Central memory CD8-positive, alpha-beta T cell (primary cell): ENCODE data around the gene RBBP8NL.
"Not testable (repeated sequence)": the region's sequence is repeated elsewhere in the genome, so short reads cannot be mapped to it uniquely, and the experiment has no call there.

ENCODE experiments used
- ATAC-seq: fragments of 150-1000 bp; cut with Tn5 transposase; replicated peaks from 2 replicates; pipeline ENCODE4 v1.10.0; 2022; ENCODE audit warnings: mild to moderate bottlenecking, moderate FRiP score, moderate number of reproducible peaks; ENCODE audit not compliant: poor library complexity, severe bottlenecking; ENCODE audit errors: extremely low read depth
- DNase-seq, 2 donors: peaks; one replicate each; pipeline ENCODE4 v3.0.0; 2021; ENCODE audit warnings: low spot score in 2 of 2
- H3K27ac Mint-ChIP-seq: one replicate; pipeline ENCODE4 v1.8.0; 2022; ENCODE audit warnings: low read depth, mild to moderate bottlenecking, moderate library complexity, mixed read lengths
- H3K27me3 Mint-ChIP-seq: one replicate; pipeline ENCODE4 v1.8.0; 2022; ENCODE audit warnings: mixed read lengths
- H3K36me3 Mint-ChIP-seq: one replicate; pipeline ENCODE4 v1.8.0; 2022; ENCODE audit warnings: mild to moderate bottlenecking, moderate library complexity, mixed read lengths; ENCODE audit not compliant: insufficient read depth
- H3K4me1 Mint-ChIP-seq: one replicate; pipeline ENCODE4 v1.8.0; 2022; ENCODE audit warnings: mixed read lengths
- H3K4me3 Mint-ChIP-seq: one replicate; pipeline ENCODE4 v1.8.0; 2022; ENCODE audit warnings: mild to moderate bottlenecking, moderate library complexity, mixed read lengths
- H3K9me3 Mint-ChIP-seq: one replicate; pipeline ENCODE4 v1.8.0; 2022; ENCODE audit warnings: mixed read lengths

Gene RBBP8NL

DNA sequence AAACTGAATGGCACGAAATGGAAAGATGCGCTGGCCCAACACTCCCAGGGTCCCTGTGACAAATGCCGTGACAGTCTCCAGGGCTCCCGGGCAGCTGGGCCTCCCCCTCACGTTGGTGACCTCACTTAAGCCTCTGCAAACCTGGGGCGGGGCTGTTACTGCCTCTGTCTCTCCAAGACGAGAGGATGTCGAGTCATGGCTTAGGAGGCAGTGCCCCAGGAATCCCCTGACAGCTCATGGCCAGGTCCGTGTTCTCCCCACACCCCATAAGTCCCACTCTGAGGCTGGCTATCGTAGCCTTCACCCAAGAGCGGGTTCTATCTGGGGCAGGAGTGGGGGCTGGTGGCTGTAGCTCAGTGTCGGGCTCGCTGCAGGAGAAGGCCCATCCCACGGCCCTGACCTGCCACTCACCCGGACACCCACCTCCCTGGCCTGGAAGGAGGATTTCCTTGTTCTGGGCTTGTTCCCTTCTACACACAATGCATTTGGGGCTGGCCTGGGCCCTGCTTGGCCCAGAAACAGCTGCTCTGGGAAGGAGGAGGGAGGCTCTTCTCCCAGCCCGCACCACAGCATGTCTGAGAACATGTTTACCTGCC is 46.0 kb downstream of the RBBP8NL start:
- ATAC-seq: no peak
- peaks cover 18% of the 10 kb centered on the region for H3K4me1 Mint-ChIP-seq
- H3K27me3 Mint-ChIP-seq: no peaks in the 10 kb centered on the region
- H3K27ac Mint-ChIP-seq: no peak overlapping the region
- H3K9me3 Mint-ChIP-seq: peaks cover 6% of the 10 kb centered on the region
- H3K4me3 Mint-ChIP-seq: no peak overlapping the region
- DNase-seq: no peak
- H3K36me3 Mint-ChIP-seq: peaks cover 11% of the 10 kb centered on the region

DNA sequence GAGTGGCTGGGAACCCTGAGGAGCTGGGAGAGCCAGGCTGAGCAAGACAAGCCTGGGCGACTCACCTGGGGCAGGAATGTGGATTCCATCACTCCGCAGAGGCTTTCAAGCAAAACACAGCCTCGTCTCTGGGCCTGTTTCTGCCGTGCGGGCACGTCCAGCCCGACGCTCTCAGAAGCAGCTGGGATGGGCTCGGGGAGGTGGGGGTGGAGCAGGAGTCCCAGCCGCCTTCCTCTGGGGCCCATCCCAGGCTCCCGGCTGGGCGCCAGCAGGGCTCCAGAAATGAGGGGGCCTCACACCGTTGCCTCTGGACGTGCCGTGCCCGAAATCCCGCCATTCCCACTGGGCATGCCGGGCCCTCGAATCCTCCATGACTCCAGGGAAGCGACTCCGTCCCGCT is 49.1 kb downstream of the RBBP8NL start:
- Mint-ChIP-seq H3K27ac (no peak overlapping the region), H3K4me3 (no peak overlapping the region), H3K27me3 (peaks cover 2% of the 10 kb centered on the region), H3K4me1 (peaks cover 6% of the 10 kb centered on the region), H3K9me3 (peaks cover 6% of the 10 kb centered on the region), H3K36me3 (peaks cover 6% of the 10 kb centered on the region)
- no peak for DNase-seq
- ATAC-seq: no peak

DNA sequence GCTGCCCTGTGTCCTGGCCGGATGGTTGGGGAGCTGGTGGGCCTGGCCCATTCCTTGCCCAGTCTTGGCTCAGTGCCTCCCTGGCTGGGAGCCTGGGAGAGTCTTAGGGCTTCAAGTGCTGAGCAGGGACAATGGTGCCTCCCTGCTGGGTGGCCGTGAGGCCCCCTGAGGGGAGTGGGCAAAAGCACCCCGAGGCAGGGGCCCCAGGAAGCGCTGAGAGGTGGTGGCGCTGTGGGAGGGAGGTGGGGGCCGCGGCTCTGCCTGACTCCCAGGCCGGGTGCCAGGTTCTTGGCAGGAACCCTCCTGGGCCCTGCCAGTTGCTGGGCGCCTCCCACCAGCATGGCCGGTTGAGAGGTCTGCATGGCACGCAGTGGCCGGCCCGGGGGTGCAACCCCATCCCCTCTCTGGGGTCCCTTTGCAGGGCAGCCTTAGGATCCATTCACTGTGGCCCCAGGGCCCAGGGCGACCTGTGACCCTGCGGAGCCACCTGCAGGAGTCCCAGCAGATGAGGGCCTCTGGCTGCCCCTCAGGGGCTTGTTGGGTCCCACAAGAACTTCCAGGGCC is 49.6 kb downstream of the RBBP8NL start:
- no peak for DNase-seq
- Mint-ChIP-seq H3K9me3 (peaks cover 6% of the 10 kb centered on the region), H3K4me3 (no peak overlapping the region), H3K27ac (no peak overlapping the region), H3K4me1 (peaks cover 2% of the 10 kb centered on the region), H3K27me3 (peaks cover 7% of the 10 kb centered on the region), H3K36me3 (peaks cover 6% of the 10 kb centered on the region)
- no peak for ATAC-seq

DNA sequence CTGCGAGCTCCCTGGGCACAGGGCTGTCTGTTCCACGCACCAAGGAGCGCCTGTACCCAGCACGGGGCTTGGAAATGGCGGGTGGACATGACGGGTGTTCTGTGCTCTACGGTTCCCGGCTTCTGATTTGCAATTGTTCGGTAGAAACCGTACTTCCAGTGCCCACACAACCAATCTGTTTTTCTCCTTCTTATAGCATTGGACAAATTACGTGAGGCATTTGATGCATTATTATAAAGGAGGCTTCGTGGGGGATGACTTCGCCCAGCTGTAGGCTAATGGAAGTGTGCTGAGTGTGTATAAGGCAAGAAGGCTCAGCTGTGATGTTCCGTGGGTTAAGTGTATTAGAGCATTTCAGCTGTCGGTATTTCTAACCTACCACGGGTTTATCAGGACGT is 50.3 kb downstream of the RBBP8NL start:
- DNase-seq (no peak), ATAC-seq (no peak)
- H3K36me3 Mint-ChIP-seq: peaks cover 6% of the 10 kb centered on the region
- H3K9me3 Mint-ChIP-seq: peaks cover 5% of the 10 kb centered on the region
- H3K27ac Mint-ChIP-seq: no peak overlapping the region
- no peak overlapping the region for H3K4me3 Mint-ChIP-seq
- H3K27me3 Mint-ChIP-seq: peaks cover 11% of the 10 kb centered on the region
- H3K4me1 Mint-ChIP-seq: no peaks in the 10 kb centered on the region

DNA sequence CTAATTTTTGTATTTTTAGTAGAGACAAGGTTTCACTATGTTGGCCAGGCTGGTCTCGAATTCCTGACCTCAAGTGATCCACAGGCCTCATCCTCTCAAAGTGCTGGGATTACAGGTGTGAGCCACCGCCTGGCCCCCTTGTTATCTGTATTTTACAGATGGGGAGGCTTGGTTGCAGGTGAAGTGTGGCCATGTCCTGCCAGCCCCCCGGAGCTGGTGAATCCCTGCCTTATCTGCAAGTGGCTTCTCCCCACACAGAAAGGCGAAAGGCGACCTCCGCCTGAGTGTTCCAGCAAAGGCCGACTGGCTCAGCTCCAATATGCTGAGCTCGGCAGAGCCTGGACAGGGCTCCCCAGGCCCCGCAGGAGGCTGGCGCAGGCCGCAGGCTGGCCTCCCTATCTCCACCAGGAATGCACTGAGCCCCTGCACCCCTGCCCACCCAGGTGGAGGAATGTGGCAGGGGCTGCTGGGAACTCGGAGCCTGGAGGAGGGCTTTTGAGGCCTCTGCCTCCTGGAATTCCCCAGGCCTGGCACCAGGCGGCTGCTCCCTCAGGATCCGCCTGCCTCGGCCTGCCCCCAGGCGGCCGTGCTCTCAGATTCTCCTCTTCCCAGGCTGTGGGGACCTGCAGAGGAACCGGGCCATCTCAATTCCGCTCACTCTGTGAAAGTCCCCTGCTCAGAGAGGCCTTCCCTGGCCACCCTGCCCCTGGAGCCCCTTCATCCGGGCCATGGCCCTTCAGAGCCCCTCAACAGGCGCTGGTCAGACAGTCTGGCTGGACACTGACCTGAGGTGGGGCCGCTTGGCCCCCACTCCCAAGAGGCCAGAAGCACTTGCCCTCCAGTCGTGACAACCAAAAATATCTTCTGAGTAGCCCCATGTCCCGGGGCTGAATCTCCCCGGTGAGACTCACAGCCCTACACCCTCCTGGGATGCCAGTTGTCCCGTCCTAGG is 51.0 kb downstream of the RBBP8NL start:
- Mint-ChIP-seq H3K27me3 (peaks cover 11% of the 10 kb centered on the region), H3K9me3 (no peaks in the 10 kb centered on the region), H3K27ac (no peak overlapping the region), H3K4me3 (no peak overlapping the region), H3K4me1 (no peaks in the 10 kb centered on the region), H3K36me3 (peaks cover 3% of the 10 kb centered on the region)
- ATAC-seq: no peak
- no peak for DNase-seq

DNA sequence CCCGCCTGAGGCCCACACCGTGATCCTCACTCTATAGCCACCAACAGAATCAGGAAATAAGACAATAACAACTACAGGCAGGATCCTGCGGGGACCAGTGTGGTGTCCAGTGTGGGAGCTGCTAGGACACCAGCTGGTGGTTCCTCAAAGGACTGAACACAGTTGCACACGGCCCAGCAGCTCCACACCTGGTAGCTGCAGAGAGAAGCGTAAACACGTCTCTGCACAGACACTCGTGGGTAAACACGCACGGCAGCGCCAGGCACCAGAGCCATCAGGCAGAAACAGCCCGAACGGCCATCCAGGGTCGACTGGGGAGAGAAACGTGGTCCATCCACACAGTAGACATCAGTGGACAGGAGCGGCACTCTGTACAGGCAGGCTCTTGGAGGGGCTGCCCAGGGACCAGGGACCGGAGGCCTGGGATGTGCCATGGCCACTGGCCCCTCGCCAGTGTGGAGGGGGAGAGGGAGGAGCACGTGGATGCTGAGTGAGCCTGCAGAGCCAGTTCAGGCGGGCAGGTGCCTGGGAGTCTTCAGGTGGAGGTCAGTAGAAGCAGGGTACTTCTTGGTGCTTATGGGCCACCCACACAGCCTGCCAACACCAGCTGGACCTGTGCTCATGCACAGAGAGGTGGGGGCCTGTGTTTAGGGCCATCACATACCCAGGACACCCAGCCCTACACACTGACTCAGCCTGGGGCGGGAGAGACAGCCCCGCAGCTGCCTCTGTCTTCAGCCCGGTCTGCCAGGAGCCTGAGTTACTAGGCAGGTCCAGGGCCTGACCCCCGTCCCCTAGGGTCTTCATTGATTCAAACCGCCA is 52.8 kb downstream of the RBBP8NL start:
- no peak overlapping the region for H3K4me3 Mint-ChIP-seq
- no peak overlapping the region for H3K27ac Mint-ChIP-seq
- no peaks in the 10 kb centered on the region for H3K36me3 Mint-ChIP-seq
- H3K4me1 Mint-ChIP-seq: no peaks in the 10 kb centered on the region
- no peaks in the 10 kb centered on the region for H3K9me3 Mint-ChIP-seq
- DNase-seq: no peak
- ATAC-seq: no peak
- peaks cover 14% of the 10 kb centered on the region for H3K27me3 Mint-ChIP-seq

DNA sequence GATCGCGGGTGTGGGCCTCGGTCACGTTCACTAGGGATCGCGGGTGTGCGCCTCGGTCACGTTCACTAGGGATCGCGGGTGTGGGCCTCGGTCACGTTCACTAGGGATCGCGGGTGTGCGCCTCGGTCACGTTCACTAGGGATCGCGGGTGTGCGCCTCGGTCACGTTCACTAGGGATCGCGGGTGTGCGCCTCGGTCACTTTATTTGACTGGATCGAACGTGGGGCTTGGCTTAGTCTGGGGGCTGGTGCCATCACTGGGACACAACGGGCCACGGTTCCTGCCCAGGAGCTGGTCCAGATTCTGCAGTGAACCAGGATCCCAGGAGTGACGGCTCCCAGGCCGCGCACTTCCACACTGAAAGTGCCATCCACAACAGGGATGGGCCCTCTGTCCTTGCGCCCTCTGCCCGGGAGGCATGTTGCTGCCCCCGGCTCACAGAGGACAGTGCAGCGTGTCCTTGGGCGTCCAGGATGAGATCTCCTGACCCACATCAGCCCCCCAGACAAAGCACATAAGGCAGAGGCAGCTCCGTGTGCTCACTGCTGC is 53.6 kb downstream of the RBBP8NL start:
- DNase-seq, H3K27ac Mint-ChIP-seq, H3K36me3 Mint-ChIP-seq, H3K4me3 Mint-ChIP-seq, H3K9me3 Mint-ChIP-seq, ATAC-seq, H3K4me1 Mint-ChIP-seq: not testable (repeated sequence)
- peaks cover 22% of the 10 kb centered on the region for H3K27me3 Mint-ChIP-seq

DNA sequence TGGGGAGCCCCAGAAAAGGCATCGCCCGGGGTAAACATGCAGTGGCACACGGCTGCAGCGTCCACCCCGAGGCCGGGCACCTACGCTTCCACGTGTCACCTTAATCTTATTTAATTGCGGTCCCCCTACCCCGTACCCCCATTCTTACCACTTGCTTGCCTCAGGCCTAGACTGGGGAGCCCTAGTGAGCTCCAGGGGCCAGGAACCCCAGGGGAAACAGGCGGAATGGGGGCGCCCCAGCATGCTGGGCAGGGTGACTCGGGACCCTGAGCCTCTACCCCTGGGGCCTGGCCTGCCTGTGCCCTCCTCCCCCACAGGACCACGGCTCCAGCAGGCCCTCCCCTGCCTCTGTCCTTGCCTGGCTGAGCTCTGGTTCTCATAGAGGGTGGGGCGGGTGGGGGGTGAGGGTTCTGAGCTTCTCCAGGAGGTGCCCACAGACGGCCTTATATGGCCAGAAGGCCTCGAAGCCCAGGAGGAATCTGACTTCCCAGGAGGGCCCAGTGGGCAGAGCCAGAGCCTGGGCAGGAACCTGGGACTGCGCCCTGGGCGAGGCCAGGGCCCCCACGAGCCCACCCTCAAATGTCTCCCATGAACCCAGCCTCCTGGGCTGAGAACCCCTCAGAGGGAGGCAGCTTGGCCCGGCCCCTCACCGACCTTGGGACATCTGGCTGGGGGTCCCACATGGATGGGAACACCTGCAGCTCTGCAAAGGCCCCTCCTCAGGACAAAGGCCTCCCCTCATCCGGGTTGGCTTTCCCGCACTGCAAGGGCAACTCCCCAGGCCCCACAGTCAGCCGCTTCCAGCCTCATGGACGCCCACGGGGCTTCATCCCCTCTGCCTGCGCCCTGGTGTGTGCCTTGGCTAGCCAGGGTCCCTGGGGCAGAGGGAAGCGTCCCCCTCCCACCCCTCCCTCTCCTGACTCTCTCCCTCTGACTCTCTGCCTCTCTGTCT is 55.0 kb downstream of the RBBP8NL start:
- H3K27ac Mint-ChIP-seq: peak overlapping the region; percentile 3
- peaks cover 2% of the 10 kb centered on the region for H3K36me3 Mint-ChIP-seq
- H3K4me3 Mint-ChIP-seq: no peak overlapping the region

DNA sequence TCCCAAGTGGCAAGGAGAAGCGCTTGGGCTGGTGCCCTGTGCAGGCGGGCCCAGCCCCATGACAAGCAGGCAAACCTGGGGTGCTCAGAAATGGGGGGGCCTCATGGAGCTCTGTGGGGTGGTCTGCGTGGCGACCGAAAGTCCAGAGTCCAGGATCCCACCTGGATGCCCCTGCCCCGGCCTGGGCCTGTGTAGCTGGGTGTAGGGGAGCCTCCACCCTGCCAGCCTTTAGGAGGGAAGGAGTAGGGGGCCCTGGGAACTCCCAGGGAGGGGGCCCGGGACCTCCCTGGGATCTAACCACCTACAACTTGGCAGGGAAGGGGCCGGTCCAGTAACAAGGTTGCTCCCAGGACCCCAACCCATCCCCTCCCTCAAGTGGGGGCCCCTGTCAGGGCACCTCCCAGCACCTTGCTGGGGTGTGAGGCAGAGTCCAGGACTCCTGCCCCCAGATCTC is 55.7 kb downstream of the RBBP8NL start:
- Mint-ChIP-seq H3K4me3 (no peak overlapping the region), H3K27ac (no peak overlapping the region), H3K9me3 (no peaks in the 10 kb centered on the region), H3K27me3 (peaks cover 36% of the 10 kb centered on the region), H3K4me1 (no peaks in the 10 kb centered on the region), H3K36me3 (peaks cover 2% of the 10 kb centered on the region)
- no peak for ATAC-seq
- no peak for DNase-seq

More for the DNA sequence above, 55.0 kb downstream of the RBBP8NL start:
- Mint-ChIP-seq H3K27me3 (peaks cover 36% of the 10 kb centered on the region), H3K9me3 (no peaks in the 10 kb centered on the region), H3K4me1 (no peaks in the 10 kb centered on the region)
- DNase-seq (no peak), ATAC-seq (no peak)

DNA sequence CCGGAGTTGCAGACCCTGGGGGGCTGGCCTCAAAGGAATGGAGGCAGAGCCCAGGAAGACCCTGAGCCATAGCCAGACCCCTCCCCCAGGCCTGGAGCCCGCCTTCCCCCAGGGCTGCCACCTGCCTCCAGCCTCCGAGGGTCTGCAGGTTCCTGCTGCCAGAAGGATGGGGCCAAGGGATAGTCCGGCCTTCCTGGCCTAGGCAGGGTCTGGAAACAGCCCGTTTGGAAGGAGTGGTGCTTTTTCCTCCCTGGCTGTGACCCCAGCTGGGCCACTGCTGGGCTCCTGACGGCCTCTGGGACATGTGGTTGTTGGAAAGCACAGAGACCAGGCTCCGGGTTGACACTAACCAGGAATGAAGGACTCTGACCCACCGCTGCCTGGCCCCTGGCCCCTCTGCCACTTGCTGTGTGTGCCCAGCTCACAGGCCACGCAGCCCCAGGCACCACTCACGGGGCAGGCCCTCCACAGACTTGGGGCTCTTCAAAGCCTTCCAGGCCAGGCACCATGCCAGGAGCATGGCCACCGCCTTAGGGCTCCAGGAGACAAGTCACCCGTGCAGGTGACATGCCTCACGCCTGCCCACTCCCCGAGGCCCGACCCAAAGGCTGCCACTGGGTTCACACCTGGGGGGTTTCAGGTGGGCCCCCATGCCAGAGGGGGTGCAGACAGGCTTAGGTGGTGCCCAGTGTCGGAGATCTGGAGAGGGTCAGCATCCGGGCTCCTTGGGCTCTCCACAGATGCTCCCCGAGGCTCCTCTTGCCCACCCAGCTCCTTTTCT is 56.3 kb downstream of the RBBP8NL start:
- DNase-seq: no peak
- Mint-ChIP-seq H3K36me3 (peaks cover 2% of the 10 kb centered on the region), H3K27me3 (peaks cover 38% of the 10 kb centered on the region)

More for the DNA sequence above, 56.3 kb downstream of the RBBP8NL start:
- H3K9me3 Mint-ChIP-seq: no peaks in the 10 kb centered on the region
- ATAC-seq: no peak
- no peak overlapping the region for H3K4me3 Mint-ChIP-seq
- no peak overlapping the region for H3K27ac Mint-ChIP-seq
- no peaks in the 10 kb centered on the region for H3K4me1 Mint-ChIP-seq
